HG02840 (cell line): ENCODE measurements around the gene HDAC4.

ENCODE experiments used
- ATAC-seq: cut with Tn5 transposase; IDR thresholded peaks from one replicate; pipeline ENCODE4 v1.9.1; 2021; ENCODE audit warnings: mild to moderate bottlenecking, moderate library complexity, moderate number of reproducible peaks; ENCODE audit not compliant: unreplicated experiment, low FRiP score

The HDAC4 gene

DNA sequence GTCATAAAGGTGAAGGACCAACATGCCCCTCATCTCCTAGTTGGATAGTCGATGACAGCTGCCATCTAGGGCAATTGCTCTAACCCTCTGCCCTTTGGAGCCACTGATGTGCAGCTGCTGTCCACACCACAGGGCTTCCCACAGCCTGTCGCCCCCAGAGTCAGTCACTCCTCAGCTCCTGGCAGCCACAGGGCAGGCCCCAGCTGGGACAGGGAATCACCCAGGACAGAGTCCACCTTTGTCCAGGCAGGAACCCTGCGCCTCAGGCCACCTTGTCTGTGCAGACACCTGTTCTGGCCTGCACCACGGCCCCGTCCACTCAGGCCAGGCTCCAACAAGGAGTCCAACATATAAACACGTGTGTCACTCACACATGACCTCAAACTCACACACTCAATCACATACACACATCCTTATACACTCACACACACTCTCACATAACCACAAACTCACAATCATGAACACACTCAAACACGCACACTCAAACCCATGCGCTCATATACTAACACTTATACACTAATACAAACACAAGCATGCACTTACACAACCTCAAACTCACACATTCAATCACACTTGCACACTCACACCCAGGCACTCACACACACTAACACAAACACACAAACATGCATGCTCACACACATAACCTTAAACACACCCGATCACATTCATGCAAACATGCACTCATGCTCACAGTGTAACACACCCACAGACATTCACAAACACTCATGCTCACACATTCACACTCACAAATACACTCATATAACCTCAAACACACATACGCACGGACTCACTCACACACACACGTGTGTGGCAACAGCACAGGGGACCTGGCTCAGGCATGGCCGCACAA, 29.7 kb downstream of the HDAC4 start:
- ATAC-seq = no peak

DNA sequence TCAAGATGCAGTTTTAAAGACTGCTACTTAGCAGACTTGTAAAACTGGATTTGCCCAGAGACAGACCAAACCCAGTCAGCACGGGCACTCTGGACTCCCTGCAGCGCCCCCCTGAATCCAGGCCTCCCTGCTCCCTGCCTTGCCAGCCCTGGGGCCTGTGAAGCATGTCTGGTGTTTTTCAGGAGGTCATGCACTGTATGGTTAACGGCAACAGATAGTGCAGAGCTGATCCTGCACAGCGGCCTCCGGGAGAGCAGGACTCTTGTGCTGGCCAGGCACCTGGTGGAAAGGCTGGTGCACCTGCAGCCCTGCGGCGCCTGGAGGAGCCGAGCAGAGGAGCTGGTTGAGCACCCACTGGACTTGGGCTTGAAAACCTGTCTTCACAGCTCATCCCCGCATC, 30.4 kb downstream of the HDAC4 start:
- no peak for ATAC-seq

GRCh38 chr2:239369631-239370161, 31.1 kb downstream of the HDAC4 start:
- ATAC-seq = no peak

DNA sequence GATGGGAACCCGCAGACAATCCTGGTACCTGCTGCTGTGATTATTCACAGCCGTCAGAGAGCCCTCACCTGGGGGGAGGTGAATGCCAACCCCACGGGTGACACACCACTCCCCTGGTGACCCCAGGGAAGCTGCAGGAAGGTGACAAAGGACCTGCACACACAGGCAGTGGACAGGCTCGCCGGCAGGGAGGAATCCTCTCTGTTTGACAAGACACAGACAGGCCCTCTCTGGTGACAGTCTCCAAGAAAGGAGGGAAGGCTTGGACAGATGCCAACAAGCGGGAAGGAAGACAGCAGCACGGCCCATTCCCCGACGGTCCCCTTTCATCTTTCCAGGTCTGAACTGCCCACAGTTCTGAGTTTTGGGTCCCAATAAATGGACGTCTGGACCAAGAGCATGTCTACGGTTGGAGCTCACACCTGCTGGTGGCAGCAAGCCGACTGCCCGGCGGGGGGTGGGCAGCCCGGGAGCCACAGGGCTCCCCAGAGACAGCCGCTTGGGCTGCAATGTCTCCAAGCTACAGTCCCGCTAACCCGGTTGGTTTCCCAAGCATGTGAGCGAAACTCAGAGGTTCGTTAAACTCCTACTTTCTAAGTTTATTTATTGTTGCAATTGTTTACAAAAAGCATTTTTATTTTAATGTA, 31.8 kb downstream of the HDAC4 start:
- no peak for ATAC-seq

DNA sequence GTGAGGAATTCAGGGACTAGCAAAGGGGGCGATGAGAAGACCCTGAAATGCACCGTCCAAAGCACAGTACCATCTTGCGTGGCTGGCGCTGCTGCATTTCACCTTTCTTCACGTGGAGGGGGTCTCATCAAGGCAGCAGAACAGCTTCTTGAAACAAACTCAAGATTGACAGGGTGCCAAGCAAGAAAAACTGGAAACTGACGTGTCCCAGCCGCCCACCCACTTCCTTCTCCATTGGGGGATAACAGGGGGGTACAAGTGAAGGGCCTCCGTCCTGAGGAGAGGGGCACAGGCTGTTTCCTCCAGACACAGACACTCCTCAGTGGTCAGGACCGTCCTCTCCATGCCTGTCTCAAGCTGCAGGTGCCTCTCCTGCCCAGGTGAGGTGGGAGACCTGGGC, 32.5 kb downstream of the HDAC4 start:
- ATAC-seq = no peak

DNA sequence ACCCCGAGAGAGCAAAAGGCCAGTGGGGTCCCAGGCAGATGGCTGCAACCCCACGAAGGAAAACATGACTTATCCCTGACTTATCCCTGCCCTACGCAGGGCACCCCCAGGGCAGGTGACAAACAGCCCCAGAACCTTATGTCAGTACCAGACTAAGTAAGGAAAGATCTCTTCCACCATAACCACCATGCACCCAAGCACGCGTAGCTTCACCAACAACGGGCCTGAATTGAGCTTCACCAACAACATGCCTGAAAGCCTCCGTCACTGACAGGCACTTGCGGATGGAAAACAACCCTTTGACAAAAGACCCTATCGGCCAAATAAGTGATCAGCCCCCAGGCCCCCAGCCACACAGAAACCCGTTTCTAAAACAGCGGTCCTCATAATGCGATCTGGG, 34.1 kb downstream of the HDAC4 start:
- no peak for ATAC-seq

- ATAC-seq = no peak
Measured at GRCh38 chr2:239365782-239366435, 34.9 kb downstream of the HDAC4 start.

- ATAC-seq = no peak
Measured at GRCh38 chr2:239365071-239365781, 35.6 kb downstream of the HDAC4 start.

- ATAC-seq = no peak
Measured at GRCh38 chr2:239363946-239364637, 36.7 kb downstream of the HDAC4 start.

DNA sequence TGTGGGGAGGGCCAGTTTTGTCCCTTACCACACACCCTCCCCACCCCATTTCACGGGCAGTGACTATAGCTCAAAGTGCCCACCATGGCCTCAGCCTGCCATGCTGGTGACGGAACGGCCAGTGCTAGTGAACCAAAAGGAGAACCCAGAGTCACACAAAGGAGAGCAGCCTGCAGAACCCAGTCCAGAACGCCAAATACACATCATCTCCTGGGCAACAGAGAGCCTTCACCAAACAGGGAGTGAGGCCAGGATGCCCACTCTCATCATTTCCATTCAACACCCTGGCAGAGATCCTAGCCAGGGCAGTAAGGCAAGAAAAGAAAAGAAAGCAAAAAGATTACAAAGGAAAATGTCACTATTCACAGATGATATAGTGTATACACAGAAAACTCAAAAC, 38.3 kb downstream of the HDAC4 start:
- no peak for ATAC-seq

DNA sequence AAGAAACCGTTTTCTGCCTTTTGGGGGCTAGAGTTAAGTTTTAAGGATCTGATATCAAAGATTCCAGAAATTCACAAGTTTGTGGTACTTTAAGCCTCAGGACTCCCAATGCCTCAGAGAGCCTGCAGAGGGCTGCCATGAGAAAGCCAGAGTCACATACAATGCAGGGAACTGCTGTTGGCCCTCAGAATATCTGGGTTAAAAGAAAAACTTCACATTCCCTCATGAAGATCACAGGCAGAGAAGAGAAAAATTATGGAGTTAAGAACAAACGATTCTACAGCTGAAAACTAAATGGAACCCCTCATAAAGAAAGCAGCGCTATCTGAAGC, 39.5 kb downstream of the HDAC4 start:
- no peak for ATAC-seq

DNA sequence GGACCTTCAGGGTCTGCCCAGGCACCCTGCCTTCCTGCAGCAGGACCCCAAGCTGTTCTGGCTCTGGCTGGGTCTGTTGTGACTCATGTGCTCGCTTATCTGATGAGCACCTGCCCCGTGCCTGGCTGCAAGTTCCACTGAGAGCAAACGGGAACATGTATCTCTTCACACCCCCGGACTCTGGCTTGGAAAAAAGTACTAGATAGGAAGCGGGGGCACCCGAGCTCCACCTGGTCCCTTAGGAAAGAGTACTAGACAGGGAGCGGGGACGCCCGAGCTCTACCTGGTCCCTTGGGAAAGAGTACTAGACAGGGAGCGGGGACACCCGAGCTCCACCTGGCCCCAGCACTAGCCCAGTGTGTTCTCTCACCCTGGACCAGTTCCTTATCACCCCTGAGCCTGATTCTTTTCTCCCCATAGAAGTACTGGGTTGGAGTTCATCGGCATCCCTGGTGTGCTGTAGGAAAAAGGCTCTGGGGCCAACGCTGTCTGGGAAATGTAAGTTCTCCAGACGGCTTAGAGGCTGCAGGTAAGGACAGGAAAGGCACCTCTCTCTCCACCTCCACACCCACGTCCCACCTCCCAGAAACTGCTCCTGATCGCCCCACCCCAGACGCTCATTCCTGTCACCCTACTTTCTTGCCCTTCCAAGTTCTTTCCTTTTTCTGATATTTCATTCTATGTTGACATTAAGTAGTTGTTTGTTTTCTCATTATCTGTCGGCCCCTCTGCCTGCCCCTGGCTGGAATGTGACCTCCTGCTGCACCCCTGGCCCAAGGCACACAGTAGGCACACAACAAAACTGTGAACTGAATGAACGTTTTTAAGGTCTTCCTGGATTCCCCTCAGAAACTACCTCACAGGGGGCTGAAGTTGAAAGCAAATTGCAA, 40.2 kb downstream of the HDAC4 start:
- no peak for ATAC-seq

- ATAC-seq = no peak
Measured at GRCh38 chr2:239360008-239360407, 40.8 kb downstream of the HDAC4 start.

GRCh38 chr2:239359196-239359912, 41.5 kb downstream of the HDAC4 start:
- ATAC-seq = no peak

- no peak for ATAC-seq
Measured at GRCh38 chr2:239358062-239358754, 42.6 kb downstream of the HDAC4 start.

DNA sequence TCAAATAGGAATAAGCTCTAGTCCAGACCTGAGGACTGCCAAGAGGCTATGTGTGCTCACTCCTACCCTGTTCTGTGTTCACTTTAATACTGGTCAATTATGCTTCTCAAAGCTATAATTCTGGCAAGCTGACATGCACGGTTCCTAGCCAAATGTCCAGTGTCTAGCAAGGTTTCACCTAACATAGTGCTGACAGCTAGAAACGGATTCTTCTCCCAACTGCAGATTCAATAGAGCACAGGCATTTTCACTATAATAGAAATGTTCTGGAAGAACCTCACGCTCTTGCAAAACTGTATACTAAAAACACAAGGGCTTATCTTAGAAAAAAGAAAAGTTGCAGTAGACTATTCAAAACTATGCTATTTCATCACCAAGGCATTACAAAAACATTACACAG, 45.1 kb downstream of the HDAC4 start:
- ATAC-seq = no peak

- ATAC-seq = no peak
Measured at GRCh38 chr2:239355139-239355538, 45.7 kb downstream of the HDAC4 start.

DNA sequence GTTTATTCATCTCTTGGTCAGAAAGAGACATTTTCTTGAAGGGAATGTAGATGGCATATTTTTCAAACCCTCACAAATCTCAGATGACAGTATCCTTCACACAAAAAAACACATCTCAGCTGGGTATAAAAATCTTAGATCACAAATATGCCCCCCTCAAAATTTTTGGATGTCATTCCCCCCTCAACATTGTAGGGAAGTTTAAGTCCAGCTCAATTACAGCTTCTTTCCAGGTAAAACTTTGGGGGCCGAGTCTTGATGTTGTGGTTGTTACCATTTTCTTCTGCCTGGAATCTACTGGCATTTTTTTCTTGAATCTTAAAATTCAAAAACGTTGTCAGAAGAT, 46.1 kb downstream of the HDAC4 start:
- ATAC-seq = no peak
